Measurements from ENCODE around the gene TENM3.

The TENM3 gene

GRCh38 chr4:182826391-182826790 is 583.2 kb downstream of the TENM3 start:
- H3K27ac ChIP-seq (ENCODE audit: low read depth, low read length): no peak overlapping the region
- 72% methylated on average over 13 of the region's 13 CpGs for WGBS
- H3K4me3 ChIP-seq (ENCODE audit: low read length): no peak overlapping the region
- no peaks in the 10 kb centered on the region for H3K36me3 ChIP-seq (ENCODE audit: insufficient read depth, low read length)
- no peaks in the 10 kb centered on the region for H3K27me3 ChIP-seq (ENCODE audit: insufficient read depth, low read length)
- no peak overlapping the region for H3K9ac ChIP-seq (ENCODE audit: low read depth, low read length)
- peaks cover 16% of the 10 kb centered on the region for H3K4me1 ChIP-seq (ENCODE audit: insufficient read depth, low read length)
- H3K9me3 ChIP-seq (ENCODE audit: insufficient read depth, low read depth, low read length): no peaks in the 10 kb centered on the region

GRCh38 chr4:182827166-182827565 is 584.0 kb downstream of the TENM3 start:
- no peaks in the 10 kb centered on the region for H3K9me3 ChIP-seq (ENCODE audit: insufficient read depth, low read depth, low read length)
- no peak overlapping the region for H3K9ac ChIP-seq (ENCODE audit: low read depth, low read length)
- H3K27me3 ChIP-seq (ENCODE audit: insufficient read depth, low read length): no peaks in the 10 kb centered on the region
- no peak overlapping the region for H3K27ac ChIP-seq (ENCODE audit: low read depth, low read length)
- H3K4me1 ChIP-seq (ENCODE audit: insufficient read depth, low read length): peaks cover 16% of the 10 kb centered on the region
- no peaks in the 10 kb centered on the region for H3K36me3 ChIP-seq (ENCODE audit: insufficient read depth, low read length)
- 91% methylated on average over 8 of the region's 8 CpGs for WGBS
- H3K4me3 ChIP-seq (ENCODE audit: low read length): no peak overlapping the region

GRCh38 chr4:182827954-182828353 is 584.8 kb downstream of the TENM3 start:
- Histone ChIP-seq H3K4me3 (ENCODE audit: low read length) (no peak overlapping the region), H3K9me3 (ENCODE audit: insufficient read depth, low read depth, low read length) (no peaks in the 10 kb centered on the region), H3K36me3 (ENCODE audit: insufficient read depth, low read length) (no peaks in the 10 kb centered on the region), H3K9ac (ENCODE audit: low read depth, low read length) (no peak overlapping the region), H3K27me3 (ENCODE audit: insufficient read depth, low read length) (no peaks in the 10 kb centered on the region), H3K27ac (ENCODE audit: low read depth, low read length) (no peak overlapping the region), H3K4me1 (ENCODE audit: insufficient read depth, low read length) (peaks cover 16% of the 10 kb centered on the region)
- WGBS: 85% methylated on average over 9 of the region's 9 CpGs

GRCh38 chr4:182828360-182829025 is 585.3 kb downstream of the TENM3 start:
- 70% methylated on average over 17 of the region's 17 CpGs for WGBS
- no peaks in the 10 kb centered on the region for H3K36me3 ChIP-seq (ENCODE audit: insufficient read depth, low read length)
- H3K4me1 ChIP-seq (ENCODE audit: insufficient read depth, low read length): peaks cover 16% of the 10 kb centered on the region
- H3K27ac ChIP-seq (ENCODE audit: low read depth, low read length): no peak overlapping the region
- H3K4me3 ChIP-seq (ENCODE audit: low read length): no peak overlapping the region
- H3K27me3 ChIP-seq (ENCODE audit: insufficient read depth, low read length): no peaks in the 10 kb centered on the region
- no peak overlapping the region for H3K9ac ChIP-seq (ENCODE audit: low read depth, low read length)
- H3K9me3 ChIP-seq (ENCODE audit: insufficient read depth, low read depth, low read length): no peaks in the 10 kb centered on the region

- Histone ChIP-seq H3K4me3 (ENCODE audit: low read length) (no peak overlapping the region), H3K9ac (ENCODE audit: low read depth, low read length) (no peak overlapping the region), H3K9me3 (ENCODE audit: insufficient read depth, low read depth, low read length) (no peaks in the 10 kb centered on the region), H3K36me3 (ENCODE audit: insufficient read depth, low read length) (no peaks in the 10 kb centered on the region), H3K27me3 (ENCODE audit: insufficient read depth, low read length) (no peaks in the 10 kb centered on the region), H3K4me1 (ENCODE audit: insufficient read depth, low read length) (peaks cover 16% of the 10 kb centered on the region), H3K27ac (ENCODE audit: low read depth, low read length) (no peak overlapping the region)
- 94% methylated on average over 9 of the region's 9 CpGs for WGBS
These were observed 586.0 kb downstream of the TENM3 start for GRCh38 chr4:182829196-182829595.

GRCh38 chr4:182831376-182831775 is 588.2 kb downstream of the TENM3 start:
- H3K4me1 ChIP-seq (ENCODE audit: insufficient read depth, low read length): peaks cover 8% of the 10 kb centered on the region; the same call in 1 of the 2 replicates
- no peak overlapping the region for H3K9ac ChIP-seq (ENCODE audit: low read depth, low read length)
- H3K36me3 ChIP-seq (ENCODE audit: insufficient read depth, low read length): no peaks in the 10 kb centered on the region
- H3K4me3 ChIP-seq (ENCODE audit: low read length): no peak overlapping the region
- no peaks in the 10 kb centered on the region for H3K27me3 ChIP-seq (ENCODE audit: insufficient read depth, low read length)
- no peak overlapping the region for H3K27ac ChIP-seq (ENCODE audit: low read depth, low read length)
- 72% methylated on average over 3 of the region's 3 CpGs for WGBS
- no peaks in the 10 kb centered on the region for H3K9me3 ChIP-seq (ENCODE audit: insufficient read depth, low read depth, low read length)

- Histone ChIP-seq H3K36me3 (ENCODE audit: insufficient read depth, low read length) (no peaks in the 10 kb centered on the region), H3K27ac (ENCODE audit: low read depth, low read length) (no peak overlapping the region), H3K4me1 (ENCODE audit: insufficient read depth, low read length) (peaks cover 4% of the 10 kb centered on the region; the same call in 1 of the 2 replicates), H3K27me3 (ENCODE audit: insufficient read depth, low read length) (no peaks in the 10 kb centered on the region), H3K9me3 (ENCODE audit: insufficient read depth, low read depth, low read length) (no peaks in the 10 kb centered on the region), H3K9ac (ENCODE audit: low read depth, low read length) (no peak overlapping the region), H3K4me3 (ENCODE audit: low read length) (no peak overlapping the region)
- 61% methylated on average over 2 of the region's 3 CpGs for WGBS
These were observed 589.3 kb downstream of the TENM3 start for GRCh38 chr4:182832352-182833120.

- Histone ChIP-seq H3K9me3 (ENCODE audit: insufficient read depth, low read depth, low read length) (no peaks in the 10 kb centered on the region), H3K36me3 (ENCODE audit: insufficient read depth, low read length) (no peaks in the 10 kb centered on the region), H3K27me3 (ENCODE audit: insufficient read depth, low read length) (no peaks in the 10 kb centered on the region), H3K4me1 (ENCODE audit: insufficient read depth, low read length) (no peaks in the 10 kb centered on the region), H3K4me3 (ENCODE audit: low read length) (no peak overlapping the region), H3K9ac (ENCODE audit: low read depth, low read length) (no peak overlapping the region), H3K27ac (ENCODE audit: low read depth, low read length) (no peak overlapping the region)
- 70% methylated on average over 26 of the region's 26 CpGs for WGBS
These were observed 592.0 kb downstream of the TENM3 start for GRCh38 chr4:182835006-182835740.

GRCh38 chr4:182837831-182838230 is 594.6 kb downstream of the TENM3 start:
- no peak overlapping the region for H3K9ac ChIP-seq (ENCODE audit: low read depth, low read length)
- no peaks in the 10 kb centered on the region for H3K4me1 ChIP-seq (ENCODE audit: insufficient read depth, low read length)
- H3K36me3 ChIP-seq (ENCODE audit: insufficient read depth, low read length): no peaks in the 10 kb centered on the region
- 95% methylated on average over 12 of the region's 12 CpGs for WGBS
- H3K27ac ChIP-seq (ENCODE audit: low read depth, low read length): no peak overlapping the region
- no peaks in the 10 kb centered on the region for H3K9me3 ChIP-seq (ENCODE audit: insufficient read depth, low read depth, low read length)
- H3K27me3 ChIP-seq (ENCODE audit: insufficient read depth, low read length): no peaks in the 10 kb centered on the region
- H3K4me3 ChIP-seq (ENCODE audit: low read length): no peak overlapping the region

- H3K27ac ChIP-seq (ENCODE audit: low read depth, low read length): no peak overlapping the region
- H3K4me3 ChIP-seq (ENCODE audit: low read length): no peak overlapping the region
- no peaks in the 10 kb centered on the region for H3K9me3 ChIP-seq (ENCODE audit: insufficient read depth, low read depth, low read length)
- no peaks in the 10 kb centered on the region for H3K27me3 ChIP-seq (ENCODE audit: insufficient read depth, low read length)
- 75% methylated on average over 10 of the region's 10 CpGs for WGBS
- no peaks in the 10 kb centered on the region for H3K36me3 ChIP-seq (ENCODE audit: insufficient read depth, low read length)
- H3K9ac ChIP-seq (ENCODE audit: low read depth, low read length): no peak overlapping the region
- H3K4me1 ChIP-seq (ENCODE audit: insufficient read depth, low read length): no peaks in the 10 kb centered on the region
These were observed 595.3 kb downstream of the TENM3 start for GRCh38 chr4:182838535-182838934.

- WGBS: 95% methylated on average over 9 of the region's 9 CpGs
- no peaks in the 10 kb centered on the region for H3K9me3 ChIP-seq (ENCODE audit: insufficient read depth, low read depth, low read length)
These were observed 596.1 kb downstream of the TENM3 start for GRCh38 chr4:182839256-182839655.

More at GRCh38 chr4:182839256-182839655, 596.1 kb downstream of the TENM3 start:
- H3K4me1 ChIP-seq (ENCODE audit: insufficient read depth, low read length): no peaks in the 10 kb centered on the region
- H3K27ac ChIP-seq (ENCODE audit: low read depth, low read length): no peak overlapping the region
- no peak overlapping the region for H3K9ac ChIP-seq (ENCODE audit: low read depth, low read length)
- H3K27me3 ChIP-seq (ENCODE audit: insufficient read depth, low read length): no peaks in the 10 kb centered on the region
- no peaks in the 10 kb centered on the region for H3K36me3 ChIP-seq (ENCODE audit: insufficient read depth, low read length)
- H3K4me3 ChIP-seq (ENCODE audit: low read length): no peak overlapping the region

Measured in HUES64 (cell line).